Sigmoid colon (tissue), 7 donors: ENCODE results near the gene NXPE1. TPM values are rescaled to one million over a fixed set of nuclear protein-coding genes. Genes with fewer than 3 reads are reported as not detected.

Source experiments
- DNase-seq: peaks from one replicate; pipeline ENCODE4 v3.0.0-alpha.2; 2019
- H3K27ac ChIP-seq, 4 donors: fragments of 200-600 bp; sonication (generic); one replicate each; pipeline ENCODE4 v1.5.1; 2016 to 2019; ENCODE audit warnings: mild to moderate bottlenecking in 1 of 4
- H3K27me3 ChIP-seq, 3 donors: fragments of 200-600 bp; sonication (generic); one replicate each; pipeline ENCODE4 v1.5.1; 2019; ENCODE audit warnings: mild to moderate bottlenecking in 1 of 3
- H3K36me3 ChIP-seq, 4 donors: fragments of 200-600 bp; sonication (generic); one replicate each; pipeline ENCODE4 v1.5.1; 2016 to 2019
- H3K4me1 ChIP-seq, 4 donors: fragments of 200-600 bp; sonication (generic); one replicate each; pipeline ENCODE4 v1.5.1; 2017 to 2019
- H3K4me3 ChIP-seq, 4 donors: fragments of 200-600 bp; sonication (generic); one replicate each; pipeline ENCODE4 v1.5.1; 2017 to 2019; ENCODE audit warnings: mild to moderate bottlenecking in 2 of 4, moderate library complexity in 1 of 4
- H3K9me3 ChIP-seq, 4 donors: fragments of 200-600 bp in 3 of 4; sonication (generic) in 3 of 4; one replicate each; pipeline versions ENCODE4 v1.5.1 to v1.6.1; 2013 to 2019
- EP300 ChIP-seq, 4 donors: sonication (generic); formaldehyde crosslinking; IDR thresholded peaks; one replicate each; pipeline ENCODE4 v1.6.1; 2017; ENCODE audit warnings: antibody characterized with exemption in 4 of 4
- POLR2A ChIP-seq, 2 donors: fragments of 450-650 bp; IDR thresholded peaks; one replicate each; pipeline ENCODE4 v1.6.1; 2016; ENCODE audit warnings: antibody characterized with exemption in 2 of 2, mild to moderate bottlenecking in 2 of 2, moderate library complexity in 2 of 2
- POLR2AphosphoS5 ChIP-seq, 4 donors: sonication (generic); formaldehyde crosslinking; IDR thresholded peaks; one replicate each; pipeline ENCODE4 v1.6.1; 2017; ENCODE audit warnings: antibody characterized with exemption in 4 of 4
- WGBS, 2 donors: extraction: QIAGEN DNeasy Blood & Tissue Kit; methylation state at CpG; one replicate each; pipeline ENCODE4 v1.1.7; 2013; 5-methylcytosine and 5-hydroxymethylcytosine counted together
- intact Hi-C: fragments of 100-400 bp; cut with DNase I; formaldehyde crosslinking; loops from one replicate; pipeline ENCODE4 v1.15.1; 2023
- polyA plus RNA-seq, 3 donors: library from polyadenylated mRNA; stranded (reverse); fragments of 200-250 nt; gene quantifications; one replicate each; pipeline ENCODE4 v1.2.3, GENCODE V29; 2013
- total RNA-seq, 4 donors: library from RNA; depleted of rRNA; stranded (reverse); fragments of >200 nt; gene quantifications; one replicate each; pipeline ENCODE4 v1.1.0, GENCODE V29; 2016
- TF ChIP-seq, protein P1 (sequence below), 4 experiments: fragments of 450-650 bp in 3 of 4; fragments of 200-600 bp in 1 of 4; IDR thresholded peaks; one replicate each; pipeline ENCODE4 v1.5.1; 2016 to 2019; ENCODE audit warnings: antibody characterized with exemption in 4 of 4, mild to moderate bottlenecking in 3 of 4, moderate library complexity in 2 of 4
- donor health status: healthy with polysubstance abuse.
- donor health status: Bipolar disorder and iron deficiency.
- donor health status: healthy.

The NXPE1 gene
- total and polyA plus RNA-seq, 7 donors, result 3.3 to 36.3 (median 15.6) TPM; not detected in 3

DNA sequence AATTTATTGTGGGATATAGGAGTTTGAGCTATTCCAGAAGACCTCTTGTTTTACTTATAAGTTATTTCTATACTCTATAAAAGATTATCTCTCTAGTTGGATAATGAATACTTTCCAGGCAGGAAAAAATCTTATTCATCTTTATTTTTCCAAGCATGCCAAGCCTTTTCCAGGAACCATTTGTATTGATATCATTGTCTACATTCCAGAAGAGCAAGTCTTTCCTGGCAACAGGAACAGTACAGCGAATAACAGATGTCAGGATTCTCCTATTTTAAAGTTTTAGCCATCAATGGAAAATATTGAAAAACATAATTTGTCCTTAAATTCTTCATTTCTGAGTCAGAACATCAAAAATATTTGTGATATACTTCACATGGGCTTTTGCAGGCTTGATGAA, 5.2 kb upstream of the NXPE1 start:
- TF ChIP-seq, protein P1, sequence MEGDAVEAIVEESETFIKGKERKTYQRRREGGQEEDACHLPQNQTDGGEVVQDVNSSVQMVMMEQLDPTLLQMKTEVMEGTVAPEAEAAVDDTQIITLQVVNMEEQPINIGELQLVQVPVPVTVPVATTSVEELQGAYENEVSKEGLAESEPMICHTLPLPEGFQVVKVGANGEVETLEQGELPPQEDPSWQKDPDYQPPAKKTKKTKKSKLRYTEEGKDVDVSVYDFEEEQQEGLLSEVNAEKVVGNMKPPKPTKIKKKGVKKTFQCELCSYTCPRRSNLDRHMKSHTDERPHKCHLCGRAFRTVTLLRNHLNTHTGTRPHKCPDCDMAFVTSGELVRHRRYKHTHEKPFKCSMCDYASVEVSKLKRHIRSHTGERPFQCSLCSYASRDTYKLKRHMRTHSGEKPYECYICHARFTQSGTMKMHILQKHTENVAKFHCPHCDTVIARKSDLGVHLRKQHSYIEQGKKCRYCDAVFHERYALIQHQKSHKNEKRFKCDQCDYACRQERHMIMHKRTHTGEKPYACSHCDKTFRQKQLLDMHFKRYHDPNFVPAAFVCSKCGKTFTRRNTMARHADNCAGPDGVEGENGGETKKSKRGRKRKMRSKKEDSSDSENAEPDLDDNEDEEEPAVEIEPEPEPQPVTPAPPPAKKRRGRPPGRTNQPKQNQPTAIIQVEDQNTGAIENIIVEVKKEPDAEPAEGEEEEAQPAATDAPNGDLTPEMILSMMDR (IDR thresholded peaks at IDR 0.05), result no peak
- no peak for TF ChIP-seq EP300 (IDR thresholded peaks at IDR 0.05)
- no peak for TF ChIP-seq POLR2AphosphoS5 (IDR thresholded peaks at IDR 0.05)
- WGBS, 2 donors, result 77 to 98% methylated on average over 1 of the region's 1 CpG
- Histone ChIP-seq H3K27ac (no peak overlapping the region), H3K36me3 (no peaks in the 10 kb centered on the region), H3K27me3 (no peaks in the 10 kb centered on the region), H3K4me1 (peaks cover 0 to 23% (median 4%) of the 10 kb centered on the region in 4 donors), H3K4me3 (no peak overlapping the region), H3K9me3 (no peaks in the 10 kb centered on the region)
- DNase-seq, result no peak
- intact Hi-C loops, result no loop called here

DNA sequence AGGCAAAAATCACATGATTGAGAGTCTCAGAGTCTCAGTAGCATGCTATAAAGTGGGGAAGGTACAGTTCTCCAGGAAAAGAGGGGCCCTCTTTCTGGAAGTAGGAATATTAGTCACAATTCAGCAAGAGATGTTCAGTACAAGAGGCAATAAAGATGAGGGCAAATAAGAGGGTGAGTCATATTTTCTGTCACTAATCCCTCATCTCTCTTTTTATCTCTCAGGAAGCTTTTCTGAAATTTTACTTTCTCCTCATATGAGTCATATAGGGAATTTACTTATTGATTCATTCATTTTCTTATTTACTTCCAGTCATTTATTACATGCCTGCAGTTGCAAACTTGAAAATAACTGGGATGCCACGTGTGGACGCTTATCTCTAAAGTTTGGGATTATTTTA, 3.4 kb upstream of the NXPE1 start:
- TF ChIP-seq POLR2A (IDR thresholded peaks at IDR 0.05) (no peak), POLR2AphosphoS5 (IDR thresholded peaks at IDR 0.05) (no peak), EP300 (IDR thresholded peaks at IDR 0.05) (no peak)
- TF ChIP-seq, protein P1 (IDR thresholded peaks at IDR 0.05), result no peak
- Histone ChIP-seq H3K36me3 (no peaks in the 10 kb centered on the region), H3K27ac (no peak overlapping the region), H3K4me1 (peaks cover 0 to 23% (median 4%) of the 10 kb centered on the region in 4 donors), H3K9me3 (no peaks in the 10 kb centered on the region), H3K4me3 (no peak overlapping the region), H3K27me3 (no peaks in the 10 kb centered on the region)
- WGBS, 2 donors, result 25 to 74% methylated on average over 2 of the region's 2 CpGs
- intact Hi-C loops, result no loop called here
- DNase-seq, result no peak

DNA sequence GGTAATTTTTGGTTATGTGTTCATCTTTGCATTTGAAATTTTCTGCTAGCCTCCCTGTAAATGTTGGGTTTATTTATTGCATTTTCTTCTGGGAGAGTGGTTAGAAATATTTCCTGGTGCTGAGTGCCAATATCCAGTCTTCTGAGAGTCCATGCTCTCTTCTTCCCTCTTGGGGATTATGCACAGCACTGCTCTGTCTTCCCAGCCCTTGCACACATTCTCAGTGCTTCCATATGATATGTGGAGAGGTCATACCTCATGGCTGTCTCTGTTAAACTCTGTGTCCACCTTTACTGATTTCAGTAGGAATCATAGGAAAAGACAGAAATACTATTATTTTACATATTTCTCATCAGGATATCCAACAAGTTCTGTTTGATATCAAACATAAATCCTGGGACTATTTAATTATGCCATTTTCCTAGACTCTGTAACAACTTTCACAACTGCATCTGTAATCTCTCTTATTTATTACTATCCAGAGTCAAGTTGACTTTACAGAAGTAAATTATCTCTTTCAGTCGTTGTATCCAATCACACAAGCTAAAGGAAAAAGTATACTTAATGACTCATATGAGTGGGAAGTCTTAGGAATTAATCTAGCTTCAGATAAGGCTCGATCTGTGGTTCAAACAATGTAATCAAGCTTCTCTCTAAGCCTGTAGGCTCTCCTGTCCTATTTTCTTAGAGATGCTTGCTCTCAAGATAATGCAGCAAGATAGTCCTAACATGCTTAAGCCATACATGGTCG, 2.7 kb upstream of the NXPE1 start:
- no peak overlapping the region for H3K4me3 ChIP-seq
- WGBS, 2 donors, result 21 to 50% methylated on average over 3 of the region's 3 CpGs
- H3K9me3 ChIP-seq, result no peaks in the 10 kb centered on the region
- no peaks in the 10 kb centered on the region for H3K36me3 ChIP-seq
- H3K27me3 ChIP-seq, result no peaks in the 10 kb centered on the region
- TF ChIP-seq POLR2A (IDR thresholded peaks at IDR 0.05) (no peak), EP300 (IDR thresholded peaks at IDR 0.05) (no peak), POLR2AphosphoS5 (IDR thresholded peaks at IDR 0.05) (no peak)
- TF ChIP-seq, protein P1 (IDR thresholded peaks at IDR 0.05), result no peak
- DNase-seq, result no peak
- intact Hi-C loops, result no loop called here
- no peak overlapping the region for H3K27ac ChIP-seq
- H3K4me1 ChIP-seq, result peaks cover 0 to 23% (median 4%) of the 10 kb centered on the region in 4 donors

DNA sequence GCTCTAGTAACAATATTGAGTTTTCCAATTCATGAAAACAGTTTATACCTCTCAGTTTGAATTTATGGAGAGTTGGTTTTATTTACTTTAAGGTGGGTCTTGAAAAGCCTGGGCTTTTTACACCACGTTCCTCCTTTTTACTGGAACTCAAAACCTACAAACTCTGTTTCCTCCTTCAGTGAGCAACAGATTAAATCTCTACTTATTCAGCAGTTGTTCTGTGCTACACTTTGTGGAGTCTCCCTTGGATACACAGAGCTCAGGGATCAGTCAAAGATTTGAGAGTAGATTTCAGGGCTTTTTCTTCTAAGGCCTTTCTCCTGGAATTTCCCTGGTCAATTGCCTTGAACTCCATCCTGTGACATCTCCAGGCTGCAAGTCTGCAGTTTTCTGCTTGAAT, 3.5 kb downstream of the NXPE1 start:
- Histone ChIP-seq H3K36me3 (no peaks in the 10 kb centered on the region), H3K9me3 (no peaks in the 10 kb centered on the region), H3K4me1 (no peaks in the 10 kb centered on the region), H3K4me3 (no peak overlapping the region), H3K27me3 (no peaks in the 10 kb centered on the region), H3K27ac (no peak overlapping the region)
- WGBS, 2 donors, result 4 to 21% methylated on average over 1 of the region's 1 CpG
- TF ChIP-seq EP300 (IDR thresholded peaks at IDR 0.05) (no peak), POLR2A (IDR thresholded peaks at IDR 0.05) (no peak), POLR2AphosphoS5 (IDR thresholded peaks at IDR 0.05) (no peak)
- TF ChIP-seq, protein P1 (IDR thresholded peaks at IDR 0.05), result no peak
- no peak for DNase-seq
- intact Hi-C loops, result no loop called here

DNA sequence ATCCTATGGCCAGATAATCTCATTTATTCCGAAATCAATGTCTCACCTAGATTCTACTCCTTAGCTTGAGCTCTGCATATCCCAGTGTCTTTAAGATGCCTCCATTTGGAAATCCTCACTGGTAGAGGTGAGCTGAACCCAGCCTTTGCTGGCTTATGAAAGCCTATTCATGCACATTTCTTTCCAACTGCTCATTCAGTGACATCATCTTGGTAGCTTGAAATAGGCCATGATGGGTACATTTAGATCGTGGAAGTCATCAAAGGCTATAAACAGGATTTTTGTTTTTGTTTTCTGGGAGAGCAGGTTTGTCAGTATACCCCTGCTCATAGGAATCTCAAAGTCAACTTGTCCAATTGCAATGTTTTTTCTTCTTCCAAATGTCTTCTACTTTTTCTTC, 6.0 kb downstream of the NXPE1 start:
- TF ChIP-seq POLR2A (IDR thresholded peaks at IDR 0.05) (no peak), POLR2AphosphoS5 (IDR thresholded peaks at IDR 0.05) (no peak), EP300 (IDR thresholded peaks at IDR 0.05) (no peak)
- TF ChIP-seq, protein P1 (IDR thresholded peaks at IDR 0.05), result no peak
- no peak for DNase-seq
- Histone ChIP-seq H3K9me3 (no peaks in the 10 kb centered on the region), H3K4me1 (no peaks in the 10 kb centered on the region), H3K27me3 (no peaks in the 10 kb centered on the region), H3K27ac (no peak overlapping the region), H3K36me3 (no peaks in the 10 kb centered on the region), H3K4me3 (no peak overlapping the region)
- 73 to 84% methylated on average over 2 of the region's 2 CpGs for WGBS, 2 donors
- intact Hi-C loops, result no loop called here
